Endodermal cell (in vitro differentiated cells): ENCODE results near the gene TMEM273. TPM values are rescaled to one million over a fixed set of nuclear protein-coding genes. Genes with fewer than 3 reads are reported as not detected.

ENCODE experiments used
- DNase-seq: peaks from one replicate; pipeline ENCODE4 v3.0.0-alpha.2; 2017
- H3K27ac ChIP-seq: 2 replicates; pipeline ENCODE4 v1.5.1; 2013; ENCODE audit warnings: mild to moderate bottlenecking, low read depth, low read length, moderate library complexity
- H3K27me3 ChIP-seq: 2 replicates; pipeline ENCODE4 v1.6.1; 2013; ENCODE audit warnings: mild to moderate bottlenecking, low read length, moderate library complexity; ENCODE audit not compliant: insufficient read depth, control insufficient read depth, poor library complexity, severe bottlenecking
- H3K36me3 ChIP-seq: 2 replicates; pipeline ENCODE4 v1.7.0; 2013; ENCODE audit warnings: mild to moderate bottlenecking, low read length, moderate library complexity; ENCODE audit not compliant: control insufficient read depth, insufficient read depth
- H3K4me1 ChIP-seq: one replicate; pipeline ENCODE4 v1.7.0; 2013; ENCODE audit warnings: low read length; ENCODE audit not compliant: control insufficient read depth, insufficient read depth
- H3K4me3 ChIP-seq: 2 replicates; pipeline ENCODE4 v1.5.1; 2013; ENCODE audit warnings: mild to moderate bottlenecking, low read length, moderate library complexity
- H3K9ac ChIP-seq: 2 replicates; pipeline ENCODE4 v1.6.1; 2013; ENCODE audit warnings: mild to moderate bottlenecking, low read length, moderate library complexity; ENCODE audit not compliant: poor library complexity, severe bottlenecking; ENCODE audit errors: extremely low read depth
- H3K9me3 ChIP-seq: 2 replicates; pipeline ENCODE4 v1.6.1; 2013; ENCODE audit warnings: mild to moderate bottlenecking, low read length, moderate library complexity; ENCODE audit not compliant: control insufficient read depth
- H3K27ac Mint-ChIP-seq: 2 replicates; pipeline ENCODE4 v1.8.0; 2020; ENCODE audit warnings: mixed read lengths
- H3K27me3 Mint-ChIP-seq: 2 replicates; pipeline ENCODE4 v1.8.0; 2021; ENCODE audit warnings: mild to moderate bottlenecking, mixed read lengths; ENCODE audit not compliant: insufficient read depth
- H3K36me3 Mint-ChIP-seq: 2 replicates; pipeline ENCODE4 v1.8.0; 2020; ENCODE audit warnings: low read depth, mixed read lengths
- H3K4me1 Mint-ChIP-seq: 2 replicates; pipeline ENCODE4 v1.8.0; 2020; ENCODE audit warnings: mixed read lengths
- H3K4me3 Mint-ChIP-seq: 2 replicates; pipeline ENCODE4 v1.8.0; 2020; ENCODE audit warnings: mild to moderate bottlenecking, moderate library complexity, mixed read lengths
- H3K9me3 Mint-ChIP-seq: 2 replicates; pipeline ENCODE4 v1.8.0; 2020; ENCODE audit warnings: mild to moderate bottlenecking, mixed read lengths
- WGBS, 2 experiments: methylation state at CpG; one replicate each; pipeline versions ENCODE4 v1.1.5 to v1.1.7; 2013; ENCODE audit warnings: missing lambda C conversion rate in 2 of 2, mixed read lengths in 1 of 2; ENCODE audit not compliant: insufficient coverage in 1 of 2, insufficient read length in 1 of 2; 5-methylcytosine and 5-hydroxymethylcytosine counted together
- total RNA-seq, 2 donors: library from RNA; stranded (reverse); fragmentation: NEBNext Ultra II Directional in 1 of 2; extraction: Animal tissue kit (Norgen Biotek cat#: 25700) in 1 of 2; gene quantifications; 2 replicates in 1 of 2; 3 replicates in 1 of 2; pipeline ENCODE4 v1.2.1, GENCODE V29; 2021
- TF ChIP-seq, protein P1 (sequence below): fragments of 200-600 bp; sonication (generic); conservative IDR thresholded peaks from 2 replicates; pipeline ENCODE4 v1.5.0; 2021; ENCODE audit warnings: antibody characterized with exemption, mild to moderate bottlenecking

TMEM273 gene
- total RNA-seq, 2 donors from 2014 or later, result not detected

GRCh38 chr10:49187044-49187484, 1.1 kb downstream of the TMEM273 start:
- H3K27ac ChIP-seq, result no peak overlapping the region
- H3K27me3 ChIP-seq, result no peaks in the 10 kb centered on the region
- Mint-ChIP-seq H3K4me3 (no peak overlapping the region), H3K27me3 (peaks cover 2% of the 10 kb centered on the region), H3K4me1 (no peaks in the 10 kb centered on the region), H3K27ac (no peak overlapping the region), H3K9me3 (no peaks in the 10 kb centered on the region), H3K36me3 (no peaks in the 10 kb centered on the region)
- H3K36me3 ChIP-seq, result no peaks in the 10 kb centered on the region
- TF ChIP-seq, protein P1, sequence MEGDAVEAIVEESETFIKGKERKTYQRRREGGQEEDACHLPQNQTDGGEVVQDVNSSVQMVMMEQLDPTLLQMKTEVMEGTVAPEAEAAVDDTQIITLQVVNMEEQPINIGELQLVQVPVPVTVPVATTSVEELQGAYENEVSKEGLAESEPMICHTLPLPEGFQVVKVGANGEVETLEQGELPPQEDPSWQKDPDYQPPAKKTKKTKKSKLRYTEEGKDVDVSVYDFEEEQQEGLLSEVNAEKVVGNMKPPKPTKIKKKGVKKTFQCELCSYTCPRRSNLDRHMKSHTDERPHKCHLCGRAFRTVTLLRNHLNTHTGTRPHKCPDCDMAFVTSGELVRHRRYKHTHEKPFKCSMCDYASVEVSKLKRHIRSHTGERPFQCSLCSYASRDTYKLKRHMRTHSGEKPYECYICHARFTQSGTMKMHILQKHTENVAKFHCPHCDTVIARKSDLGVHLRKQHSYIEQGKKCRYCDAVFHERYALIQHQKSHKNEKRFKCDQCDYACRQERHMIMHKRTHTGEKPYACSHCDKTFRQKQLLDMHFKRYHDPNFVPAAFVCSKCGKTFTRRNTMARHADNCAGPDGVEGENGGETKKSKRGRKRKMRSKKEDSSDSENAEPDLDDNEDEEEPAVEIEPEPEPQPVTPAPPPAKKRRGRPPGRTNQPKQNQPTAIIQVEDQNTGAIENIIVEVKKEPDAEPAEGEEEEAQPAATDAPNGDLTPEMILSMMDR, result no peak
- no peak for DNase-seq
- H3K4me1 ChIP-seq, result no peaks in the 10 kb centered on the region
- no peak overlapping the region for H3K4me3 ChIP-seq
- WGBS, 2 experiments, result 93% methylated on average over 2 to 8 of the region's 8 CpGs
- no peak overlapping the region for H3K9ac ChIP-seq
- H3K9me3 ChIP-seq, result no peaks in the 10 kb centered on the region

DNA sequence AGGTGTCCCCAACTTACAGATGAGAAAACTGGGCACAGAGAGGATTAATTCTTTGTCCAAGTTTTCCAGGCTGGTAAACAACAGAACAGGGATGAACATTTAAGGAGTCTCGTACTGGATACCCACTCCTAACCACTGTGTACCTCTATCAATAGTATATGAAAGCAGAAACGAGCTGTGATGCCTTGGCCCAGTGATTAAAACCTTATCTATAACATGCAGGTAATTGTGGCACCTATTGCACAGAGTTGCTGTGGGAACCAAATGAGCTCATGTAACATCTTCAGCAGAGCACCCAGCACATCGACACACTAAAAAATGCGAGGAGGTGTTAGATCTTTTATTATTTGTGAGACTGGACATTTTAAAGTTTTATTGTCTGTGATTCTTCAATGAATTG, 1.6 kb downstream of the TMEM273 start:
- H3K27me3 Mint-ChIP-seq, result peaks cover 2% of the 10 kb centered on the region
- Histone ChIP-seq H3K27me3 (no peaks in the 10 kb centered on the region), H3K36me3 (no peaks in the 10 kb centered on the region), H3K9me3 (no peaks in the 10 kb centered on the region), H3K4me3 (no peak overlapping the region), H3K27ac (no peak overlapping the region), H3K9ac (no peak overlapping the region), H3K4me1 (no peaks in the 10 kb centered on the region)
- H3K4me3 Mint-ChIP-seq, result no peak overlapping the region
- DNase-seq, result no peak
- WGBS, 2 experiments, result 89 to 94% methylated on average over 2 to 4 of the region's 4 CpGs
- no peak overlapping the region for H3K27ac Mint-ChIP-seq
- H3K9me3 Mint-ChIP-seq, result no peaks in the 10 kb centered on the region
- H3K4me1 Mint-ChIP-seq, result no peaks in the 10 kb centered on the region
- TF ChIP-seq, protein P1, result no peak
- H3K36me3 Mint-ChIP-seq, result no peaks in the 10 kb centered on the region

- no peak overlapping the region for H3K9ac ChIP-seq
- H3K36me3 Mint-ChIP-seq, result no peaks in the 10 kb centered on the region
- H3K4me1 ChIP-seq, result no peaks in the 10 kb centered on the region
- TF ChIP-seq, protein P1, result no peak
- no peak overlapping the region for H3K4me3 Mint-ChIP-seq
- no peaks in the 10 kb centered on the region for H3K4me1 Mint-ChIP-seq
- no peak for DNase-seq
- H3K4me3 ChIP-seq, result no peak overlapping the region
- no peaks in the 10 kb centered on the region for H3K27me3 ChIP-seq
- peaks cover 2% of the 10 kb centered on the region for H3K27me3 Mint-ChIP-seq
- H3K9me3 Mint-ChIP-seq, result no peaks in the 10 kb centered on the region
- no peak overlapping the region for H3K27ac ChIP-seq
- 89 to 92% methylated on average over 2 to 3 of the region's 3 CpGs for WGBS, 2 experiments
- no peaks in the 10 kb centered on the region for H3K9me3 ChIP-seq
- no peak overlapping the region for H3K27ac Mint-ChIP-seq
- no peaks in the 10 kb centered on the region for H3K36me3 ChIP-seq
Measured at GRCh38 chr10:49185213-49185612, 3.0 kb downstream of the TMEM273 start.
